Fibroblast of lung (primary cell): Measurements from ENCODE around the gene UBQLN1.

Source experiments
- CTCF ChIP-seq, 2 donors: IDR thresholded peaks in 1 of 2; conservative IDR thresholded peaks in 1 of 2; 1 replicate in 1 of 2; 2 replicates in 1 of 2; pipeline ENCODE4 v1.5.1; 2011 to 2012; ENCODE audit warnings: low read length in 2 of 2, control low read depth in 1 of 2, inconsistent platforms in 1 of 2, low read depth in 1 of 2, mild to moderate bottlenecking in 1 of 2
- EZH2 ChIP-seq: IDR thresholded peaks from 2 replicates; pipeline ENCODE4 v1.5.1; 2012; ENCODE audit warnings: low read length, control low read depth, mild to moderate bottlenecking; ENCODE audit errors: missing control alignments

GRCh38 chr9:83628540-83628939, 79.2 kb downstream of the UBQLN1 start:
- no peak for TF ChIP-seq CTCF (conservative IDR thresholded peaks at IDR 0.05 in 1 of 2, IDR thresholded peaks at IDR 0.05 in 1 of 2; ENCODE audit: low read depth in 1 of 2, low read length in 2 of 2)
- no peak for TF ChIP-seq EZH2
